Measurements from ENCODE around the gene CAPS. TPM values are rescaled to one million over a fixed set of nuclear protein-coding genes. Genes with fewer than 3 reads are reported as not detected.
A peak's percentile ranks its signal among the peaks of the same experiment; 100 is the strongest.
"Not testable (repeated sequence)": the region's sequence is repeated elsewhere in the genome, so short reads cannot be mapped to it uniquely, and the experiment has no call there.

CAPS gene
- total RNA-seq, 2 donors from 2014 or later: 6.6 to 6.7 TPM

- Mint-ChIP-seq H3K27me3 (ENCODE audit: insufficient read depth) (no peaks in the 10 kb centered on the region), H3K27ac (no peak overlapping the region), H3K4me3 (no peak overlapping the region), H3K9me3 (no peaks in the 10 kb centered on the region), H3K36me3 (ENCODE audit: low read depth) (no peaks in the 10 kb centered on the region), H3K4me1 (peaks cover 10% of the 10 kb centered on the region)
- 43 to 56% methylated on average over 12 to 15 of the region's 15 CpGs for WGBS, 2 experiments (ENCODE audit: insufficient coverage in 1 of 2, insufficient read length in 1 of 2)
- Histone ChIP-seq H3K27ac (ENCODE audit: low read depth, low read length) (no peak overlapping the region), H3K27me3 (ENCODE audit: control insufficient read depth, insufficient read depth, low read length, poor library complexity, severe bottlenecking) (no peaks in the 10 kb centered on the region), H3K9me3 (ENCODE audit: control insufficient read depth, low read length) (no peaks in the 10 kb centered on the region), H3K9ac (ENCODE audit: extremely low read depth, low read length, poor library complexity, severe bottlenecking) (no peak overlapping the region), H3K36me3 (ENCODE audit: control insufficient read depth, insufficient read depth, low read length) (no peaks in the 10 kb centered on the region), H3K4me1 (ENCODE audit: control insufficient read depth, insufficient read depth, low read length) (no peaks in the 10 kb centered on the region), H3K4me3 (ENCODE audit: low read length) (no peak overlapping the region)
- peak; percentile 73 for DNase-seq
- no peak for TF ChIP-seq CTCF (conservative IDR thresholded peaks at IDR 0.05)
Measured at GRCh38 chr19:5880604-5881078, 33.4 kb upstream of the CAPS start.

DNA sequence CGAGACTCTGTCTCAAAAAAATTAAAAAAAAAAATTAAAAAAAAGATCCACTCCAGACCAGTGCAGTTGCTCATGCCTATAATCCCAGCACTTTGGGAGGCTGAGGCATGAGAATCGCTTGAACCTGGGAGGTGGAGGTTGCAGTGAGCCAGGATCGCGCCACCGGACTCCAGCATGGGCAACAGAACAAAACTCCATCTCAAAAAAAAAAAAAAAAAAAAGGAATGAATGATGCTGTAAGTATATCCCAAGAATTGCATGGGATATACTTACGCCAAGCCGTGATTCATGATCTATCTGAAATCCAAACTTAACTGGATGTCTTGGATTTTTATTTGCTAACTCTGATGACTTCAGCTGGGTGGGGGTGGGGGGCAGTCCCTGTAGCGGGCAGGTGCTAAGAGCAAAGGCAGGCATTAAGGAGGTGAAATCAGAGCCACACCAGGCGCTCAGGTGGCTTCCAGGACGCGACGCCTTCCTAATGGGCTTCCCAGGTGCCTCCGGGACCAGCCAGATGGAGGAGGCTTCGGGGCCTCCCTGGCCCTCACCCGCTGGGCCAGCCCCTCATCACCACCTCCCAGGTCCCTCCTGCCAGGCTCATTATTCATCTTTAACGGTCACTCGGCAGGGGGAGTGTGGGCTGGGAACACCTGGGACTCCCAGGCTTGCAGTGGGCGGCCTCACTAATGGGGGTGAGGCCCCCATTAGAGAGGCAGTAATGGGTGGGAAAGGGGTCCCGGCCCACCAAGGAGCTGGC lies 32.3 kb upstream of the CAPS start:
- 82 to 88% methylated on average over 10 to 16 of the region's 19 CpGs for WGBS, 2 experiments (ENCODE audit: insufficient coverage in 1 of 2, insufficient read length in 1 of 2)
- no peak overlapping the region for H3K4me3 ChIP-seq (ENCODE audit: low read length)
- H3K9me3 ChIP-seq (ENCODE audit: control insufficient read depth, low read length): no peaks in the 10 kb centered on the region
- TF ChIP-seq CTCF (conservative IDR thresholded peaks at IDR 0.05): no peak
- peaks cover 10% of the 10 kb centered on the region for H3K4me1 Mint-ChIP-seq
- H3K27me3 Mint-ChIP-seq (ENCODE audit: insufficient read depth): no peaks in the 10 kb centered on the region
- H3K4me3 Mint-ChIP-seq: no peak overlapping the region
- H3K36me3 Mint-ChIP-seq (ENCODE audit: low read depth): no peaks in the 10 kb centered on the region
- no peaks in the 10 kb centered on the region for H3K36me3 ChIP-seq (ENCODE audit: control insufficient read depth, insufficient read depth, low read length)
- no peak overlapping the region for H3K9ac ChIP-seq (ENCODE audit: extremely low read depth, low read length, poor library complexity, severe bottlenecking)
- H3K27ac Mint-ChIP-seq: no peak overlapping the region
- H3K27ac ChIP-seq (ENCODE audit: low read depth, low read length): no peak overlapping the region
- no peaks in the 10 kb centered on the region for H3K27me3 ChIP-seq (ENCODE audit: control insufficient read depth, insufficient read depth, low read length, poor library complexity, severe bottlenecking)
- peak; percentile 63 for DNase-seq
- no peaks in the 10 kb centered on the region for H3K9me3 Mint-ChIP-seq
- H3K4me1 ChIP-seq (ENCODE audit: control insufficient read depth, insufficient read depth, low read length): no peaks in the 10 kb centered on the region

- no peak overlapping the region for H3K27ac ChIP-seq (ENCODE audit: low read depth, low read length)
- H3K9me3 ChIP-seq (ENCODE audit: control insufficient read depth, low read length): no peaks in the 10 kb centered on the region
- H3K27me3 Mint-ChIP-seq (ENCODE audit: insufficient read depth): no peaks in the 10 kb centered on the region
- no peak overlapping the region for H3K4me3 ChIP-seq (ENCODE audit: low read length)
- H3K27me3 ChIP-seq (ENCODE audit: control insufficient read depth, insufficient read depth, low read length, poor library complexity, severe bottlenecking): no peaks in the 10 kb centered on the region
- peaks cover 10% of the 10 kb centered on the region for H3K4me1 Mint-ChIP-seq
- no peak overlapping the region for H3K27ac Mint-ChIP-seq
- no peak overlapping the region for H3K9ac ChIP-seq (ENCODE audit: extremely low read depth, low read length, poor library complexity, severe bottlenecking)
- H3K36me3 ChIP-seq (ENCODE audit: control insufficient read depth, insufficient read depth, low read length): no peaks in the 10 kb centered on the region
- no peak for TF ChIP-seq CTCF (conservative IDR thresholded peaks at IDR 0.05)
- 77 to 91% methylated on average over 4 to 9 of the region's 9 CpGs for WGBS, 2 experiments (ENCODE audit: insufficient coverage in 1 of 2, insufficient read length in 1 of 2)
- DNase-seq: no peak
- H3K36me3 Mint-ChIP-seq (ENCODE audit: low read depth): no peaks in the 10 kb centered on the region
- no peaks in the 10 kb centered on the region for H3K9me3 Mint-ChIP-seq
- no peaks in the 10 kb centered on the region for H3K4me1 ChIP-seq (ENCODE audit: control insufficient read depth, insufficient read depth, low read length)
- no peak overlapping the region for H3K4me3 Mint-ChIP-seq
Measured at GRCh38 chr19:5882421-5882968, 31.6 kb upstream of the CAPS start.

DNA sequence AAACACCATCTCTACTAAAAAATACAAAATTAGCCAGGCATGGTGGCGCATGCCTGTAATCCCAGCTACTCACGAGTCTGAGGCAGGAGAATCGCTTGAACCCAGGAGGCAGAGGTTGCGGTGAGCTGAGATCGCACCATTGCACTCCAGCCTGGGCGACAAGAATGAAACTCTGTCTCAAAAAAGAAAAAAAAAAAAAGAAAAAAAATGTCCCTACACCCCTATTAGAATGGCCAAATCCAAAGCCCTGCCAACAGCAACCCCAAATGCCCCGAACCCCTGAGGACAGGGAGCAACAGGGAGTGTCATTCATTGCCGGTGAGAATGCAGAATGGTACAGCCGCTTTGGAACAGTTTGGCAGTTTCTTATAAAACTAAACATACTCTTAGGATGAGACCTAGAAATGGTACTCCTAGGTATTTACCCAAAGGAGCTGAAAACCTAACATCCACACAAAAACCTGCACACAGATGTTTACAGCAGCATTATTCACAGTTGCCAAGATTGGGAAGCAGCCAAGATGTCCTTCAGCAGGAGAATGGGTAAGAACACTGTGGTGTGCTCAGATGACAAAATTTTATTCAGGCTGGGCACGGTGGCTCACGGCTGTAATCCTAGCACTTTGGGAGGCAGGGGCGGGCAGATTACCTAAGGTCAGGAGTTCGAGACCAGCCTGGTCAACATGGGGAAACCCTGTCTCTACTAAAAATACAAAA lies 30.7 kb upstream of the CAPS start:
- not testable (repeated sequence) for H3K4me1 Mint-ChIP-seq; H3K36me3 Mint-ChIP-seq (ENCODE audit: low read depth); H3K4me3 Mint-ChIP-seq; H3K9ac ChIP-seq (ENCODE audit: extremely low read depth, low read length, poor library complexity, severe bottlenecking); H3K9me3 ChIP-seq (ENCODE audit: control insufficient read depth, low read length); H3K4me3 ChIP-seq (ENCODE audit: low read length); H3K27ac Mint-ChIP-seq; H3K9me3 Mint-ChIP-seq; H3K36me3 ChIP-seq (ENCODE audit: control insufficient read depth, insufficient read depth, low read length); DNase-seq; H3K4me1 ChIP-seq (ENCODE audit: control insufficient read depth, insufficient read depth, low read length); H3K27me3 ChIP-seq (ENCODE audit: control insufficient read depth, insufficient read depth, low read length, poor library complexity, severe bottlenecking); H3K27me3 Mint-ChIP-seq (ENCODE audit: insufficient read depth); H3K27ac ChIP-seq (ENCODE audit: low read depth, low read length)
- 91 to 94% methylated on average over 5 to 11 of the region's 13 CpGs for WGBS, 2 experiments (ENCODE audit: insufficient coverage in 1 of 2, insufficient read length in 1 of 2)
